Type B pancreatic cell (in vitro differentiated cells): Measurements from ENCODE around the gene ANO8. TPM values are rescaled to one million over a fixed set of nuclear protein-coding genes. Genes with fewer than 3 reads are reported as not detected.
"Not testable (repeated sequence)": the region's sequence is repeated elsewhere in the genome, so short reads cannot be mapped to it uniquely, and the experiment has no call there.

Experiments used
- DNase-seq: peaks from one replicate; pipeline ENCODE4 v3.0.0; 2021; ENCODE audit warnings: mixed read lengths; ENCODE audit not compliant: unreplicated experiment; ENCODE audit errors: extremely low spot score
- H3K27ac Mint-ChIP-seq: 2 replicates; pipeline ENCODE4 v1.8.0; 2021; ENCODE audit warnings: mild to moderate bottlenecking, mixed read lengths
- H3K27me3 Mint-ChIP-seq: 2 replicates; pipeline ENCODE4 v1.8.0; 2021; ENCODE audit warnings: mixed read lengths
- H3K36me3 Mint-ChIP-seq: 2 replicates; pipeline ENCODE4 v1.8.0; 2021; ENCODE audit warnings: mixed read lengths
- H3K4me1 Mint-ChIP-seq: one replicate; pipeline ENCODE4 v1.8.0; 2021; ENCODE audit warnings: mixed read lengths; ENCODE audit not compliant: unreplicated experiment
- H3K4me3 Mint-ChIP-seq: 2 replicates; pipeline ENCODE4 v1.8.0; 2021; ENCODE audit warnings: mild to moderate bottlenecking, mixed read lengths
- H3K9me3 Mint-ChIP-seq: 2 replicates; pipeline ENCODE4 v1.8.0; 2021; ENCODE audit warnings: mixed read lengths
- total RNA-seq: library from RNA; stranded (reverse); gene quantifications from 2 replicates; pipeline ENCODE4 v1.2.1, GENCODE V29; 2021; ENCODE audit warnings: low replicate concordance
- TF ChIP-seq, protein P1 (sequence below): fragments of 200-600 bp; sonication (generic); conservative IDR thresholded peaks from 2 replicates; pipeline ENCODE4 v1.5.0; 2021; ENCODE audit warnings: antibody characterized with exemption, mild to moderate bottlenecking

The ANO8 gene
- total RNA-seq, 1 donor from 2014 or later, result 38.4 TPM

DNA sequence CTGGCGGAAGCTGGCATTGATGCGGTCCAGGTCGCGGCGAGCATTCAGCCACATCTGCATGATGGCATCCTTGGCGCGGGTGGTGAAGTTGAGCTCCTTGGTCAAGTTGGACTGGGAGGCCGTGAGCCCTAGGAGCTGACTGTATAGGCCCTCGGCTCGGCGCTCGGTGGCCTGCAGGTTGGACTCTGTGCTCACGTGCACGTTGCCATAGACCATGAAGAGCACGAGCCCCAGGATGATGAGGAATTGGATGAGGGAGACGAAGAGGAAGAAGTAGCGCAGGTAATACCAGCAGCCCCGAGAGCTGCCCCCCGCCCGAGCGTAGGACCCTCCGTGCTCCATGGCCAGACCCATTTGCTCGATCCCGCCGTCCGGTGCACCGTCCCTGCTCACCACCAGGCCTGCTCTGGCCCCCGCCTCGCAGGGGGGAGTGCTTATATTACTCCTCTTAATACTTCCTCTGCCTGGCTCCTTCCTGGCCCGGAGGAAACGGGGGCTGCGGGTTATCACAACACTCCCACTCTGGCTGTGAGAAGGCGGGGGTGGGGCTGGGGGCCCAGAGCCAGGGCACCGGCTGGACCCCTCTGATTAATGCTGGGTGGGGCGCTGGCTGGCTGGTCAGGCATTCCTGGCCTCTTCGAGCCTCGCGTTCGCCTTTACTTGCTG lies 42.4 kb upstream of the ANO8 start, which contains the start of gene PLVAP:
Gene PLVAP (minus strand): TSS at position 408 of the 666 bp plus-strand sequence. CDS start 54 bp downstream, at position 354.
- H3K27ac Mint-ChIP-seq, result no peak within 1 kb of the TSS
- no peak for DNase-seq
- H3K9me3 Mint-ChIP-seq, result no peaks in the 10 kb centered on the region
- TF ChIP-seq, protein P1, sequence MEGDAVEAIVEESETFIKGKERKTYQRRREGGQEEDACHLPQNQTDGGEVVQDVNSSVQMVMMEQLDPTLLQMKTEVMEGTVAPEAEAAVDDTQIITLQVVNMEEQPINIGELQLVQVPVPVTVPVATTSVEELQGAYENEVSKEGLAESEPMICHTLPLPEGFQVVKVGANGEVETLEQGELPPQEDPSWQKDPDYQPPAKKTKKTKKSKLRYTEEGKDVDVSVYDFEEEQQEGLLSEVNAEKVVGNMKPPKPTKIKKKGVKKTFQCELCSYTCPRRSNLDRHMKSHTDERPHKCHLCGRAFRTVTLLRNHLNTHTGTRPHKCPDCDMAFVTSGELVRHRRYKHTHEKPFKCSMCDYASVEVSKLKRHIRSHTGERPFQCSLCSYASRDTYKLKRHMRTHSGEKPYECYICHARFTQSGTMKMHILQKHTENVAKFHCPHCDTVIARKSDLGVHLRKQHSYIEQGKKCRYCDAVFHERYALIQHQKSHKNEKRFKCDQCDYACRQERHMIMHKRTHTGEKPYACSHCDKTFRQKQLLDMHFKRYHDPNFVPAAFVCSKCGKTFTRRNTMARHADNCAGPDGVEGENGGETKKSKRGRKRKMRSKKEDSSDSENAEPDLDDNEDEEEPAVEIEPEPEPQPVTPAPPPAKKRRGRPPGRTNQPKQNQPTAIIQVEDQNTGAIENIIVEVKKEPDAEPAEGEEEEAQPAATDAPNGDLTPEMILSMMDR, result no peak
- H3K4me3 Mint-ChIP-seq, result no peak within 1 kb of the TSS
- no peaks in the 10 kb centered on the region for H3K36me3 Mint-ChIP-seq
- peaks cover 4% of the 10 kb centered on the region for H3K4me1 Mint-ChIP-seq
- no peaks in the 10 kb centered on the region for H3K27me3 Mint-ChIP-seq

DNA sequence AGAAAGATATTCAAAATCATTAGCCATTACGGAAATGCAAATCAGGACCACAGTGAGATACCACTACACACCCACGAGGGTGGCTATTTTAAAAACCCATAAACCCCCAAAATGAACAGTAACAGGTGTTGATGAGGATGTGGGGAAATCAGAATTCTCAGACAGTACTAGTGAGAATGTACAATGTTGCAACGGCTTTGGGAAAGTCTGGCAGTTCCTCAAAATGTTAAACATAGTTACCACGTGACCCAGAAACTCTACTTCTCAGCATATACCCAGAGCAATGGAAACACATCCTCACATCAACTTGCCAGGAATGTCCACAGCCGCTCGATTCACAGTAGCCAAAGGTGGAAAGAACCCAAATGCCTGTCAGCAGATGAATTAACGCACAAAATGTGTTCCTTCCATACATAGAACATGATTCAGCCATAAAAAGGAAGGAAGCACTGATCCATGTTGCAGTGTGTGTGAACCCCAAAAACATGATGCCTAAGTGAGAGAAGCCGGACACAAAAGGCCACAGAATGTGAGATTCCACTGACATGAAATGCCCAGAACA lies 35.5 kb upstream of the ANO8 start:
- Mint-ChIP-seq H3K4me3 (no peak overlapping the region), H3K9me3 (no peaks in the 10 kb centered on the region), H3K27me3 (peaks cover 4% of the 10 kb centered on the region), H3K4me1 (no peaks in the 10 kb centered on the region), H3K36me3 (no peaks in the 10 kb centered on the region), H3K27ac (no peak overlapping the region)
- no peak for DNase-seq
- TF ChIP-seq, protein P1, result no peak

DNA sequence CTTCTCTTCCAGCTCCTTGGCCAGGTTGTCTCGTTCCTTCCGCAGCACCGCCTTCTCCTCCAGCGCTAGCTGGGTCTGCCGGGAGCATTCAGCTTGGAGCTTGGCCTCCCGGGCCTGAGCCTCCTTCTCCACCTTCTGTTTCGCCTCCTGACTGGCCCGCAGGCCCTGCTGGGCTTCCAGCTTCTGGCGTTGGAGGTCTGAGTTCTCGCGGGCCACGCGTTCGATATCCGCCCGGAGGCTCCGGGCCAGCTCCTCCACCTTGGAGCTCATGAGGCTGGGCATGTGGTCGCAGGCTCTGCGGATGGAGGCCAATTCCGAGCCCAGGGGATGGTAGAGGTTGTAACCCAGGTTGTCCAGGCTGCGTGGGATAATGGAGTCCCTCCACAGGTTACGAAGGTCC lies 30.7 kb upstream of the ANO8 start:
- Mint-ChIP-seq H3K36me3 (no peaks in the 10 kb centered on the region), H3K9me3 (no peaks in the 10 kb centered on the region), H3K27ac (no peak overlapping the region), H3K4me1 (no peaks in the 10 kb centered on the region), H3K4me3 (no peak overlapping the region), H3K27me3 (peaks cover 15% of the 10 kb centered on the region)
- TF ChIP-seq, protein P1, result no peak
- no peak for DNase-seq

DNA sequence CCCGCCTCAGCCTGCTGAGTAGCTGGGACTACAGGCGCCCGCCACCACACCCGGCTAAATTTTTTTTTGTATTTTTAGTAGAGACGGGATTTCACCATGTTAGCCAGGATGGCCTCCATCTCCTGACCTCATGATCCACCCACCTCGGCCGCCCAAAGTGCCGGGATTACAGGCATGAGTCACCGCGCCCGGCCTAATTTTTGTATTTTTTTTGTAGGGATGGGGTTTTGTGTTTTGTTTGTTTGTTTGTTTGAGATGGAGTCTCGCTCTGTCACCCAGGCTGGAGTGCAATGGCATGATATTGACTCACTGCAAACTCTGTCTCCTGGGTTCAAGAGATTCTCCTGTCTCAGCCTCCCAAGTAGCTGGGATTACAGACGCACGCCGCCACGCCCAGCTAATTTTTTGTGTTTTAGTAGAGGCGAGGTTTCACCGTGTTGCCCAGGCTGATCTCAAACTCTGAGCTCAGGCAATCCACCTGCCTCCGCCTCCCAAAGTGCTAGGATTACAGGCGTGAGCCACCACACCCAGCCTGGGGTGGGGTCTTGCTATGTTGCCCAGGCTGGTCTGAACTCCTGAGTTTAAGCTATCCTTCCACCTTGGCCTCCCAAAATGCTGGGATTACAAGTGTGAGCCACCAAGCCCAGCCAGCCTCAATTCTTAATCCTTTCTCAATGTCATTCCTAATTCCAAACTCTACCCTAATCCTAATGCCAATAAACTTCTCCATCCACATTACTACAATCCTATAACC lies 29.4 kb upstream of the ANO8 start:
- not testable (repeated sequence) for DNase-seq, H3K4me3 Mint-ChIP-seq

DNA sequence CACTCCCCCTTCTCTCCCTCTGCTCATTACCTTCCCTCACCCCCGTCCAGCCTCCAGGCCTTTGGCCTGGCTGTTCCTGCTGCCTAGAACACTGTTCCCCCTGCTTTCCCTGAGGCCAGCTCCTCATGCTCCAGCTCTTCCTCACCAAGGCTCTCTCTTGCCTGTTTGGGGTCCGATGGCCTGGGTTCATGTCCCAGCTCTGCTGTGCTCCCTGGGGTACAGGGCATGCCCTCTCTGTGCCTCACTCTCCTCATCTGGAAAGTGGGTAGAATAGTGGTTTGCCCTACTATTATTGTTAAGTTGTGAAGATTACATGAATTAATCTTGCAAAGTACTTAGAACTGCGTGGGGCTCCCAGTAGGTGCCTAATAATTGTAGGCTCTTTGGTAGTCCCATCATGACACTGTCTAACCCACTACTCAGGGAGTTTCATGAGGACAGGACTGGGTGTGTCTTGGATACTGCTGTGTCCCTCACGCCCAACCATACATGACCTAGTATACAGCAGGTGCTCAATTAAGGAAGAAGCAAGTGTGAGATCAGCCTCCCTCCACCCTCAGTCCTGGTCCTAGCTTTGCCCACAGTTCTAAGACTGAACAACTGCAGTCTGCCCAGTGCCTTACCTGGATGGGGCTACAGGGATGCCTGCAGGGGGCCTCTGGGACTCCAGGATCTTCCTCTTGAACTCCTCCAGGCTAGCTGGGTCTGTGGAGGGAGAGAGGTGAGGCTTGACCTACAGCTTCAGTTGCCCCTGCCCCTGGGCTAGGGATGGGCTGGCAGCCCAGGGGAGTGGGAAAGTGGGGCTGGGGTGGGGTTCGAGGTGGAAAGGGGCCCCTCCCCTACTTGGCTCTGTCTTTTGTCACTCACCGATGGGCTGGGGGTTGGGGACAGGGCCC lies 25.5 kb upstream of the ANO8 start:
- TF ChIP-seq, protein P1, result no peak
- Mint-ChIP-seq H3K4me1 (no peaks in the 10 kb centered on the region), H3K27me3 (peaks cover 13% of the 10 kb centered on the region), H3K9me3 (no peaks in the 10 kb centered on the region), H3K27ac (no peak overlapping the region), H3K36me3 (no peaks in the 10 kb centered on the region), H3K4me3 (no peak overlapping the region)
- DNase-seq, result no peak

More for the DNA sequence above, 29.4 kb upstream of the ANO8 start:
- not testable (repeated sequence) for H3K4me1 Mint-ChIP-seq, H3K9me3 Mint-ChIP-seq, H3K27ac Mint-ChIP-seq, H3K36me3 Mint-ChIP-seq
- peaks cover 13% of the 10 kb centered on the region for H3K27me3 Mint-ChIP-seq
